Fibroblast of peridontal ligament (primary cell): ENCODE measurements around the gene SLC25A22.

ENCODE experiments used
- DNase-seq: peaks from one replicate; pipeline ENCODE4 v3.0.0-alpha.2; 2010; ENCODE audit errors: extremely low read depth

The SLC25A22 gene

GRCh38 chr11:803770-804598, 5.9 kb upstream of the SLC25A22 start:
- DNase-seq, result no peak

DNA sequence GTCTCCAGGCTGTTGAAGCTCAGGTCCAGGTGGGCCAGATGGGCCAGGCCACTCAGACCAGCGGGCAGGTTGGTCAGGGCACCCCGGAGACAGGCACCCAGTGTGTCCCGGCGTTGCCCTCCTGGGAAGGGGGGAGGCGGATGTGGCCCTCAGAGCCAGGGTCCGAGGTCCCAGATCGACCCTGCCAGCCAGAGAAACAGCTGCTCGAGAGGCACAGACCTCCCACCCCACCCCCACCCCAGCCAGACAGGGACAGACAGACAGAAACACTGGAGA, 5.3 kb upstream of the SLC25A22 start:
- DNase-seq, result no peak

DNA sequence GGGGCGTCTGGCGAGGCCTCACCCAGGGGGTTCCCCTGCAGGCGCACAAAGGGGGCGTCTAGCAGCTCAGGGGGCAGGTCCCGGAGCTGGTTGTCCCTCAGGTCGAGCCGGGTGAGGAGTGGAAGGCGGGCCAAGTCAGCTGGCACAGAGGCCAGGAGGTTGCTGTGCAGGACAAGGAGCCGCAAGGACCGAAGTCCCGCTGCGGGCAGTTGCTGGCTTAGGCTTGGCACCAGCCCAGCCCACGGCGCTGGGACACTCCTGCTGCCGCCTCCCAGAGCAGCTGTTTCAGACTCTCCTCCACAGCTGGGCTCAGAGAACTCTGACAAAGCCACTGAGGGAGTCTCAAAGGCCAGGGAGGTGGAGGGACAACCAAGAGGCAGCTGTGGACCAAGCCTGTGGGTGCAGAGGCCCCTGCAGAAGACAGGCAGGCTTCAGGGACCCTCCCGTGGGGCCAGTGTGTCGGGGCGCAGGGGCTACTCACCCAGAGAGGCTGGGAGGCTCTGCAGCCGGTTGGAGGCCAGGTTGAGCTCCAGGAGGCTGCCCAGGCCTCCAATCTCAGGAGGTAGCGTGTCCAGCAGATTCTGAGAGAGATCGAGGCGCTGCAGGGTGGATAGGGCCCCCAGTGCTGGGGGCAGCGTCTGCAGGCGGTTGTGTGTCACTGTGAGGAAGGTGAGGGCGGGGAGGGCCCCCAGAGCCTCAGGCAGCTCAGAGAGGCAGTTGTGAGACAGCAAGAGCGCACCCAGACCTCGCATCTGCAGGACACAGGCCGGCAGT, 4.8 kb upstream of the SLC25A22 start:
- no peak for DNase-seq

DNA sequence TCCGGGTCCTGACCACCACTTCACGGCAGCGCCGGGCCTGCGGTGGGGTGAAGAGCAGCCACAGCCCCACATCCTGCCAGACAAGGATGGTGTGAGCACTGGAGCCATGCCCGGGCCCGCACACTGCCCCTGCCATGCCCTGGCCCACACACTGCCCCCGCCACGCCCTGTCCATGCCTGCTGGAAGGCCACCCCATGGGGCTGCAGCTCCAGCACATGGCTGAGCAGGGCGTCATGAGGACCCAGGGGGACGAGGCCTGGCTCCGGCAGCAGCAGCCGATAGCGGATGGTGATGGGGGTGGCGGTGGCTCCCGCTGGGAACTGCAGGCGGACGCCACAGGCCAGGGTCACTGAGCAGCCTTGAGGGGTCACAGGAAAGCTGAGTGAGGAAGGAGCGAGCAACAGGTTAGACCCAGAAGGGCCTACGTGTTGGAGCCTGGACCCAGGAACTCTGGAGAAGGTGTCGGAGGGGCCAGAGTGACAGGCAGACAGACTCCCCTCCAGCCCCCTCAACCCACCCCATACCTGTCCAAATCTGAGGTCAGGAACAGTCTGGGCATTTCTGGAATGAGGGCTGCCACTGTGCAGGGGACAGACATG, 4.0 kb upstream of the SLC25A22 start:
- no peak for DNase-seq

DNA sequence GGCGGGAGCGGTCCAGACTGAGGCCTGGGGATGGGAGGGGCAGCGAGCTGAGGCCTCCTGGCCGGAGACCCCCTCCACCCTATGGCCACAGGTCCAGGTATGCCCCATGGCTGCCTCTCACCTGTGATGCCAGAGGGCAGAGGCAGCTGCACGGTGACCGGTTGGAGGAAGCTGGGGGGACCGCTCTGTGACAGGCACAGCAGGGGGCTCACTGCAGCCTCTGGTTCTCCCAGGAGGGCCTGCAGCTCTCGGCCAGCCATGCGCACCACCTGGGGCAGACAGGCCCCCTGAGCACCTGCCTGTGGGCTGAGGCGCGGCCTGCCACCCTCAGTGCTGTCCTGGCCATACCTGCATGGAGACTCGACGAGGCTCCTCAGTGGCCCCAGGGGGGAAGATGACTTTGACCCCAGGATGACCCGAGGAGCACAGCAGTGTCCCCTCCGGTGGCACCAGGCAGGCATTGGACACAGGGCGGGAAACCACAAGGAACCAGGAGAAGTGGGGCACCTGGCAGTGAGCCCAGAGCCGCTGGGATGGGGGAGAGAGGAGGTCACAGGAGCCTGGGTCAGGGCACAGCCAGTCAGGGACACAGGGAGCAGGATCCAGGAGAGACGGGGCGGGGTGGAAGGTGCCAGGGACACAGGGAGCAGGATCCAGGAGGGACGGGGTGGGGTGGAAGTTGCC, 3.2 kb upstream of the SLC25A22 start:
- DNase-seq, result no peak

- no peak for DNase-seq
These were observed 2.4 kb upstream of the SLC25A22 start for GRCh38 chr11:800473-800872.

DNA sequence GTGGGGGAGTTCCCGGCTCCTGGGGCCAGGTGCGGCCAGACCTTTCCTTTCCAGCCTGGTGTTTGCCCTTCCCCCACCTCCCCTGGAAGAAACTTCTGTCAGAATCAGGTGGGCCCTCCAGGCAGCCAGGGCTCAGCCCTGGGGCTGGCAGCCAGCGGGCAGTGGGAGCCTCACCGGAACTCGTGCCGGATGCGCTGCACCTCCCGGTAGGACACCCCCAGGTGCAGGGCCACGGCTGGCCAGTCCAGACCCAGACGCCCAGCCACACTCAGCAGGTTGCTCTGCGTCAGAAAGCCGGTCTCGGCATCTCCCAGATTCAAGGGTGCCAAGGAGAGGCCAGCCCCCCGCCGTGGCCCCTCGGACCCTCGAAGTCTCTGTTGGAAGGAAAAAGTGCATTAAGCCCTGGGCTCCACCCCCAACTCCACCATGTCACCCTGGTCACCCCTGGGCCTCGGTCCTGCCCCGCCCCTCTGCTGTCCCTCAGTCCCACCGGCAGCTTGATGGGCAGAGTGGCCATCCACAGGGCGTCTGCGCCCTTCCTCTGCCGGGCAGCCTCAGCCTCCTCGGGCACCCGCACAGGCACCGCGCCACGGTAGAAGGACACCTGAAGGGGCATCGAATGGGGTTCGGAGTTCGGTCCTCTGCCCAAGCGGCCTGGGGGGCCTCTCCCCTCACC, 1.7 kb upstream of the SLC25A22 start:
- no peak for DNase-seq

DNA sequence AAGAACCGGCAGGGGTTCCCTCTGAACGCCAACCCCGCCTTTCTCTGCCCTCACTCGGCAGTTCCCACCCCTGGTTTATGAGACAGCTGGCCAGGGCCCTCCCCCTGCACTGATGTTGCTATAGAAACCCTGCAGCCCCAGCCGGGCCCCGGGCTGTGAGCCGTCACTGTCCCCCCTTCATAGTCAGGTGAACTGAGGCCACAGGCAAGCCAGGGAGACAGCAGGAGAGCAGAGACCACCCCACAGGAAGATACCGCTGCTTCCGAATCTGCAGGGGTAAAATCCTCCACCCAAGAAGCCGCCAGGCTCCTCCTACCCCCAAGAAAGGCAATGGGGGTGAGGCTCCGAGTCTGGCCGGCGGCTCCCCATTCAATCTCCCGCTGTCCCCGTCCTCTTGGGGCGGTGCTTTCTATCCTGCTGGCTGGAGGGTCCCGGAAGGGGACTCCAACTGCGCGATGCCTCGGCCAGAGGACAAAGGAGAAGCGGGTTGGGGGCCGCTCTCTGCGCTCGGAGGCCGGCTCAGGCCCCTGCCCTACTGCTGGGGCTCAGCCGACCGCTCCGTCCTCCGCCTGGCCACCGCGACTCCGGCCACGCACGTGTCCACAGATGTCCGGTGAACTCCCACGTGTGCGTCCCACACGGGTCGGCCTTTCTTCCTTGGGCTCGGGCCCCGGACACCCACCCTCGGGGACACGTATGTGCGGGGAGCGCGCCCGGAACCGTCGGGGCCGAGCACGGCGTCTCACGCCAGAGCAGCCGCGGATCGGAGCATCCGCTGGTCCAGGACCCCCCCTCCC, 587 bp downstream of the SLC25A22 start:
- DNase-seq, result peak; percentile 73

DNA sequence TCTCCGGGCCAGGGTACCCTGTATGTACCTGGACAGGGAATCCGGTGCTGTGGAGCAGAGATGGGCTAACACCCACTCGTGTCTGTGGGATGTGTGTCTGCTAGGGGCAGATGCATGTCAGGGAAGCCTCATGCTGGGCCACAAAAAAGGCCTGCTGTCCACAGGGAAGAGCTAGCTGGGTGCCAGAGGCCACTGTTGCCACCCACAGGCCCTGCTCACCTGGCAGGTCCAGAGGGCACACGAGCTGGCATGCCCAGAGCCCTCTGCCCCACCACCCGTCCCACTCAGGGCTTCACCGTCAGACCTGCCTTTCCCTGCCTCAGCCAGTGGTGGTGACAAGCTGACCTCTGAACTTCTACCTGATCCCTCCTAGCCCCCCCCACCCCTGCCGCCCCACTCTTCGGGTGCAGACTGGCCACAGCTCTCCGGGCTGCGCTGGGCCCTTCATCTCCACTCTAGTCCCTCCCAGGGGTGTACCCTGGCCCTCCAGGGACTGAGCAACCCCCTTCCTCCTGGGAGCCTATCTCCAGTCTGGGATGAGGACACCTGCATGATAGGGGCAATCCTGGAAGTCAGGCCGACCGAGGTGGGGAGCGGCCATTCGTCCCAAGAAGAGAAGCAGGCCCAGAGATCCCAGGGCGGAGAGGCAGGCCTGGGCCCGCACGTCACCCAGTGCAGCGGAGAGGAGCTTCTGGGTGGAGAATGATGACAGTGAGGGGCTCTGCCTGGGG, 1.4 kb downstream of the SLC25A22 start:
- no peak for DNase-seq

GRCh38 chr11:795634-796564, 2.2 kb downstream of the SLC25A22 start:
- DNase-seq, result peak; percentile 68

GRCh38 chr11:794766-795633, 3.1 kb downstream of the SLC25A22 start:
- DNase-seq, result no peak

GRCh38 chr11:794013-794765, 3.9 kb downstream of the SLC25A22 start:
- no peak for DNase-seq

GRCh38 chr11:793556-793955, 4.5 kb downstream of the SLC25A22 start:
- no peak for DNase-seq

- no peak for DNase-seq
These were observed 5.2 kb downstream of the SLC25A22 start for GRCh38 chr11:792873-793272.

- no peak for DNase-seq
These were observed 5.6 kb downstream of the SLC25A22 start for GRCh38 chr11:792535-792821.

GRCh38 chr11:791658-792534, 6.2 kb downstream of the SLC25A22 start:
- DNase-seq, result no peak
